HepG2 (cell line): ENCODE data around the gene FNDC3B.

Experiments used
- ATAD3A ChIP-seq: sonication (generic); formaldehyde crosslinking; IDR thresholded peaks from 2 replicates; pipeline ENCODE4 v1.4.0; 2020; ENCODE audit warnings: missing genetic modification reagents
- CTCF ChIP-seq: sonication (generic); formaldehyde crosslinking; IDR thresholded peaks from 2 replicates; pipeline ENCODE4 v1.5.0; 2020; ENCODE audit warnings: mild to moderate bottlenecking, missing genetic modification reagents, moderate library complexity
- DR1 ChIP-seq: sonication (generic); formaldehyde crosslinking; IDR thresholded peaks from 2 replicates; pipeline ENCODE4 v1.8.0; 2021; ENCODE audit warnings: mild to moderate bottlenecking, missing genetic modification reagents, inconsistent platforms
- IKZF4 ChIP-seq: sonication (generic); formaldehyde crosslinking; IDR thresholded peaks from 2 replicates; pipeline ENCODE4 v1.5.1; 2020; ENCODE audit warnings: borderline replicate concordance, mild to moderate bottlenecking, low read depth, missing genetic modification reagents; ENCODE audit errors: not compliant biosample characterization
- KDM1A ChIP-seq: IDR thresholded peaks from 2 replicates; pipeline ENCODE4 v1.6.1; 2016; ENCODE audit warnings: missing compliant biosample characterization
- MEIS1 ChIP-seq: sonication (generic); formaldehyde crosslinking; IDR thresholded peaks from 2 replicates; pipeline ENCODE4 v1.9.0; 2021; ENCODE audit warnings: mild to moderate bottlenecking, missing genetic modification reagents, moderate library complexity, borderline replicate concordance
- POLR2A ChIP-seq, 2 experiments: IDR thresholded peaks; 2 replicates each; pipeline ENCODE4 v1.6.1; 2011; ENCODE audit warnings: low read depth in 2 of 2, low read length in 2 of 2, mild to moderate bottlenecking in 1 of 2, moderate library complexity in 1 of 2; ENCODE audit not compliant: insufficient read depth in 1 of 2
- SAFB2 ChIP-seq: sonication (generic); formaldehyde crosslinking; IDR thresholded peaks from 2 replicates; pipeline ENCODE4 v1.5.1; 2020; ENCODE audit warnings: missing genetic modification reagents, low read depth, mild to moderate bottlenecking, borderline replicate concordance
- SAP130 ChIP-seq: IDR thresholded peaks from 2 replicates; pipeline ENCODE4 v1.6.1; 2016; ENCODE audit warnings: low read depth
- SMAD9 ChIP-seq: sonication (generic); formaldehyde crosslinking; IDR thresholded peaks from 2 replicates; pipeline ENCODE4 v1.5.1; 2020; ENCODE audit warnings: mild to moderate bottlenecking, missing genetic modification reagents
- YEATS4 ChIP-seq: sonication (generic); formaldehyde crosslinking; IDR thresholded peaks from 2 replicates; pipeline ENCODE4 v1.4.0; 2020; ENCODE audit warnings: missing genetic modification reagents, borderline replicate concordance
- ZBTB21 ChIP-seq: sonication (generic); formaldehyde crosslinking; IDR thresholded peaks from 2 replicates; pipeline ENCODE4 v1.4.0; 2020; ENCODE audit warnings: missing genetic modification reagents
- ZNF780A ChIP-seq: sonication (generic); formaldehyde crosslinking; IDR thresholded peaks from 2 replicates; pipeline ENCODE4 v1.8.0; 2022; ENCODE audit warnings: mild to moderate bottlenecking, missing genetic modification reagents, moderate library complexity
- ZSCAN20 ChIP-seq: sonication (generic); formaldehyde crosslinking; IDR thresholded peaks from 2 replicates; pipeline ENCODE4 v1.4.0; 2020; ENCODE audit warnings: missing genetic modification reagents, mild to moderate bottlenecking, borderline replicate concordance

GRCh38 chr3:172300862-172301261, 261.5 kb downstream of the FNDC3B start:
- TF ChIP-seq ZBTB21 (CRISPR knock-in tag) (no peak), ZNF780A (no peak), YEATS4 (CRISPR knock-in tag) (no peak), SAP130 (CRISPR knock-in tag) (no peak), SAFB2 (CRISPR knock-in tag) (no peak), ATAD3A (CRISPR knock-in tag) (no peak), IKZF4 (CRISPR knock-in tag) (no peak), KDM1A (CRISPR knock-in tag) (no peak), DR1 (CRISPR knock-in tag) (no peak), MEIS1 (no peak), CTCF (CRISPR knock-in tag) (no peak), SMAD9 (CRISPR knock-in tag) (no peak), POLR2A (IDR thresholded peaks at IDR 0.05; ENCODE audit: insufficient read depth in 1 of 2, low read depth in 2 of 2, low read length in 2 of 2) (no peak), ZSCAN20 (CRISPR knock-in tag) (no peak)
